ENCODE results near the gene HSPA1B. TPM values are rescaled to one million over a fixed set of nuclear protein-coding genes. Genes with fewer than 3 reads are reported as not detected.
A peak's percentile ranks its signal among the peaks of the same experiment; 100 is the strongest.
"Not testable (repeated sequence)": the region's sequence is repeated elsewhere in the genome, so short reads cannot be mapped to it uniquely, and the experiment has no call there.

The HSPA1B gene
- total and polyA plus RNA-seq, 2 donors = 137 to 269 TPM

DNA sequence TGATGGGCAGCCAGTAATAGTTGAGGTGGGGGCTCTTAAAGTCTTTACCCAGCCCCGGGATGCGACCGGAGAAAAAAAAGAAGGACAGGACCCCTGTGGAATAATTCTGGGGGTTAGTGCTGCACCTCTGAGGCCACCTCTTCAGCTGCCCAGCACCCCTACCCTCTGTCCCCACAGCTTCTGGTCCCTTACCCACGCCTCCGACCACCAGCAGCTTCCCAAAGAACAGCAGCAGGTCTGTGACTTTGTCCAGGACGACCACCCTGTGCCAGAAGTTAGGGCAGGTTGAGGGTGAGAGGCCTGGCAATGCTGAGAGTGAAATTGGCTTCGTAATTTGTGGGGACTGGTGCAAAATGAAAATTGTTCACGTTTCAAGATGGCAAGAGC is 37.3 kb downstream of the HSPA1B start:
- H3K27ac ChIP-seq (ENCODE audit: low read depth) = no peak overlapping the region
- DNase-seq (ENCODE audit: extremely low spot score) = no peak
- H3K4me1 ChIP-seq (ENCODE audit: insufficient read depth) = no peaks in the 10 kb centered on the region
- WGBS = 86% methylated on average over 8 of the region's 8 CpGs
- no peak overlapping the region for H3K4me3 ChIP-seq (ENCODE audit: low read depth, low read length)
- H3K36me3 ChIP-seq (ENCODE audit: insufficient read depth) = no peaks in the 10 kb centered on the region

DNA sequence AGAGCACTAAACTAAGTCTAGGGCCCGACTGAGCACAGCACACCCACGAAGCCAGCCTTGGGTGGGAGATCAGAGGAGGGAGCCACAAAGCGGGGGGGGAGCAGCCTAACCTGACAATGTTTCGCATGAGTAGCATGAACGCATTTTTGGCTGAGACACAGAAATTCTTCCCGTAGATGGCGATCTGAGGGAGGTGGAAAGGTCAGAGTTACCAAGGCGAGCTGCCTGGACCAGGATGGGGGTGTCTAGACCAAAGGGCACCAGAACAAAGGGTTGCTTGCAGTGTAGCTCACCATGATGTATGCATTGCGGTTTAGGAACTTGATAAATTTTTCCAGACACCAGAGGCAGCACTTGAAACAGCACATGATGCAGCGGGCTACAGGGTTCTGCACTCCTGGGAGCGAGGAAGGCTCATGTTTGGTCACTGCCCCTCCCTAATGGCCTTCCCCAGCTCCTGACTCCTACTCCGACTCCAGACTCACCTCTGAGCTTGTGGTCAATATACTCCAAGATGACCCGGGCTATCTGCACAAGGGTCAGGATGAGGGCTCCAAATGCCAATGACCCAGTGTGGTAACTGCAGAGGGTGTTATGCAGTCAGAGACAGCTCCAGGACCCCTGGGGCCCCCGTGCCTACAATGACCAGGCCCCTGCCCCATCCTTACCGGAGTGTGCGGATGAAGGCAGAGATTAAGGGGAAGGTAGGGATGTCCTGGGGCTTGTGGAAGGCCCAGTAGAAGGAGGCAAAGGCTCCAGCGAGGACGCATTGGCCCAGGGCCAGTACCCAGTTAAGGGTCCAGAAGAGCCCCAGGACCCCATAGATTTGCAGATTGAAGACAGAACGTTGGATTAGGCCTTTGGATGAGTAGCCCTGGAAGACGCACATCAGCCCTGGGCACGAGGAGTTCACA is 37.9 kb downstream of the HSPA1B start:
- no peaks in the 10 kb centered on the region for H3K36me3 ChIP-seq (ENCODE audit: insufficient read depth)
- DNase-seq (ENCODE audit: extremely low spot score) = no peak
- H3K4me3 ChIP-seq (ENCODE audit: low read depth, low read length) = no peak overlapping the region
- 85% methylated on average over 21 of the region's 21 CpGs for WGBS
- H3K4me1 ChIP-seq (ENCODE audit: insufficient read depth) = no peaks in the 10 kb centered on the region
- H3K27ac ChIP-seq (ENCODE audit: low read depth) = no peak overlapping the region

DNA sequence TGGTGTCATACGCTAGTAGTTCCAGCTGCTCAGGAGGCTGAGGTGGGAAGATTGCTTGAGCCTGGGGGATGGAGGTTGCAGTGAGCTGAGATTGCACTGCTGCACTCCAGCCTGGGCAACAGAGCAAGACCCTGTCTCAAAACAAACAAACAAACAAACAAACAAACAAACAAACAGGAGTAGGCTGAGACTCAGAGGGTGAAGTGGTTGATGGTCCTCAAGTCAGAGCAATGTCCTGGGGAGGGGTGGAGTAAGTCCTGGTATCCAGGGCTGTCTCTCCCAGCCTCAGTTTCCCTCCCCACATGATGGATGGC is 41.1 kb downstream of the HSPA1B start:
- H3K4me3 ChIP-seq (ENCODE audit: low read depth, low read length); H3K4me1 ChIP-seq (ENCODE audit: insufficient read depth); H3K27ac ChIP-seq (ENCODE audit: low read depth); H3K36me3 ChIP-seq (ENCODE audit: insufficient read depth); DNase-seq (ENCODE audit: extremely low spot score): not testable (repeated sequence)
- 90% methylated on average over 1 of the region's 1 CpG for WGBS

DNA sequence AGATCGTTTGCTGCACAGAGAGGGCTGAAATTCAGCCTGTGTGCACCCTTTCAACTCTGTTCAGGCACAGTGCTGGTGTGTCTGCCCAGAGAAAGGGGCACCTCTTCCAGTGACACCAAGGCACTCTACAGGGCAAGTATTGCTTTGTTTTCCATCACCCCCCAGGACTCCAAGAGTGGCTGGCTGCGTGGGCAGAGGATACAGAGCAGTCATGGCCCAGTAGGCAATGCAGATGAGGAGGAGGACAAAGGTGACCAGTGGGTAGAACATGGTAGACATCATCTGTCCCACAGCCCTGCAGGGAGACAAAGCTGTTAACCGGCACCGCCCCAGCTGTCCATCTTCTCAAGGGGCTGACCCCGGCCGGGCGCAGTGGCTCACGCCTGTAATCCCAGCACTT is 41.8 kb downstream of the HSPA1B start:
- Histone ChIP-seq H3K36me3 (ENCODE audit: insufficient read depth) (no peaks in the 10 kb centered on the region), H3K27ac (ENCODE audit: low read depth) (no peak overlapping the region), H3K4me1 (ENCODE audit: insufficient read depth) (no peaks in the 10 kb centered on the region), H3K4me3 (ENCODE audit: low read depth, low read length) (no peak overlapping the region)
- WGBS = 81% methylated on average over 8 of the region's 8 CpGs
- no peak for DNase-seq (ENCODE audit: extremely low spot score)

DNA sequence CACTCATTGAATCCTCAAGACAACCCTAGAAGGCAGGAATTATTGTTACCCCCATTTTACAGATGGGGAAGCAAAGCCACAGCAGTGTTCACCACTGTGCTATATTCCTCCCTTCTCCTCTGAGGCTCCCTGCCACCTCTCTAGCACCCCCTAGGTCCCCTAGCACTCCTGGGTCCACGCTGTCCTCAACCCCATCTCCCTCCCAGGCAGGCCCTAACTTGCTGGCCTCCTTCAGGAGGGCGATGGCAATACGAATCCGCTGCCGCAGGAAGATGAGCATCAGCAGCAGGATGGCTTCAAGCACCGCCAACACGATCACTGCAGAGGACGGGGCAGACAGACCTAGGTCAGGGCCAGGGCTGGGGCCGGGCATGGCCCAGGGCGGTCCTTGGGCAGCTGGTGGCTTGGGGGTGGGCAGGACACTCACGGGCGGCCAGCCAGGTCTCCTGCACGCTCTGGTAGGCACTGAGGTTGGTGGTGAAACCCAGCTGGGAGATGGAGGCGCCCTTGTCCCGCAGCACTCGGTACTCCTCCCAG is 42.9 kb downstream of the HSPA1B start:
- 65% methylated on average over 16 of the region's 16 CpGs for WGBS
- DNase-seq (ENCODE audit: extremely low spot score) = no peak
- no peaks in the 10 kb centered on the region for H3K36me3 ChIP-seq (ENCODE audit: insufficient read depth)
- no peaks in the 10 kb centered on the region for H3K4me1 ChIP-seq (ENCODE audit: insufficient read depth)
- no peak overlapping the region for H3K27ac ChIP-seq (ENCODE audit: low read depth)
- H3K4me3 ChIP-seq (ENCODE audit: low read depth, low read length) = no peak overlapping the region

DNA sequence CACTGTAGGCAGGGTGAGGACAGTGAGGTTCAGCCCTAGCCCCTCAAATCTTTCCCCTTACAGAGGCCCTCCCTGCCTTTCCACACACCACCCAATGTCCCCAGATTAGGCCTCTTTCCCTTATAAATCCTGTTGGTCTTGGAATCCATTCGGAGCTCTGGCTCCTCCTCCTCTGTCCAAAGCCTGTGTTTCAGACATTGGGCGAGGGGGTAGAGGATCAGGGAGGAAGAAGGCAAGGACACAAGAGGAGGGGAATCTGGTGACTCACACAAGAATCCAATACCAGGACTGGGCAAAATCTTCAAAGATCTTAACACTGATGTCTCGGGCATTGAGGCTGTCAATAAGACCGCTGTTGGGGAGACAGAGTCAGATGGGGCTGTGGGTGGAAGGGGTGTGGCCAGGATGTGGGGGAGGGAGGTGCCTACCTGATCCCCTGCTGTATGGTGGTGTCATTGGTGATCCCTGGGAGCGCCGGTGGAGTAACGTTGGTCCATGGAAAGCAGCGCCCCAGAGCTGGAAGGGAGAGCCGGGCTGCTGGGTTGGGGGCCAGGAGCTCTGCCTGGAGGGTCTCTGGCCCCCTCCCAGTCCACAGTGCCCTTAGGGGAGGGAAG is 43.6 kb downstream of the HSPA1B start:
- Histone ChIP-seq H3K27ac (ENCODE audit: low read depth) (no peak overlapping the region), H3K4me3 (ENCODE audit: low read depth, low read length) (no peak overlapping the region), H3K4me1 (ENCODE audit: insufficient read depth) (no peaks in the 10 kb centered on the region), H3K36me3 (ENCODE audit: insufficient read depth) (no peaks in the 10 kb centered on the region)
- DNase-seq (ENCODE audit: extremely low spot score) = no peak
- WGBS = 48% methylated on average over 9 of the region's 9 CpGs

DNA sequence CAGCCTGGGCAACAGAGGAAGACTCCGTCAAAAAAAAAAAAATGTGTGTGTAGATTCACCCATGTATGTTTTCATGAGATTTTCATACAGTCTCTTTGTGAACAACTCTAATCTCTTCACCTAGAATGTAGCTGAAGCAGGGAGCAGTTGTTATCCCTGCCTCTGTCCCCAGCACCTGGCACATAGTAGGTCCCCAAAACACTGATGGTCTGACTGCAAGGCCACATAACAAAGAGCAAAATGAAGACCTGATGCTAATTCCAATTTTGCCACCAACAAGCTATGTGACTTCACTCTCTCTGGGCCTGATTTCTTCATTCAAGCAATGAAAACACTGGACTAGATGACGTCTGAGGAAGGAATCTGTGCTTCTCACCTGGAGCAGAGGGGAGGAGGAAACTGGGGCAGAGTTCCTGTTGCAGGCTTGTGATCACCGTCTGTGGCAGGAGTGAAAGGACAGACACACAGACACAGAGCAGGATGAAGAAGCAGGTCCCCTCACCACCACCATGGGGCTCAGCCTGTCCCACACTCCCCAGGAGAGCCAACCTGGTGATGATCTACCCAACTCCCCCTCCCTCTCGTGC is 46.6 kb downstream of the HSPA1B start:
- no peak for DNase-seq (ENCODE audit: extremely low spot score)
- Histone ChIP-seq H3K4me3 (ENCODE audit: low read depth, low read length) (no peak overlapping the region), H3K27ac (ENCODE audit: low read depth) (peak overlapping the region; percentile 12), H3K36me3 (ENCODE audit: insufficient read depth) (no peaks in the 10 kb centered on the region), H3K4me1 (ENCODE audit: insufficient read depth) (no peaks in the 10 kb centered on the region)
- 63% methylated on average over 4 of the region's 4 CpGs for WGBS

DNA sequence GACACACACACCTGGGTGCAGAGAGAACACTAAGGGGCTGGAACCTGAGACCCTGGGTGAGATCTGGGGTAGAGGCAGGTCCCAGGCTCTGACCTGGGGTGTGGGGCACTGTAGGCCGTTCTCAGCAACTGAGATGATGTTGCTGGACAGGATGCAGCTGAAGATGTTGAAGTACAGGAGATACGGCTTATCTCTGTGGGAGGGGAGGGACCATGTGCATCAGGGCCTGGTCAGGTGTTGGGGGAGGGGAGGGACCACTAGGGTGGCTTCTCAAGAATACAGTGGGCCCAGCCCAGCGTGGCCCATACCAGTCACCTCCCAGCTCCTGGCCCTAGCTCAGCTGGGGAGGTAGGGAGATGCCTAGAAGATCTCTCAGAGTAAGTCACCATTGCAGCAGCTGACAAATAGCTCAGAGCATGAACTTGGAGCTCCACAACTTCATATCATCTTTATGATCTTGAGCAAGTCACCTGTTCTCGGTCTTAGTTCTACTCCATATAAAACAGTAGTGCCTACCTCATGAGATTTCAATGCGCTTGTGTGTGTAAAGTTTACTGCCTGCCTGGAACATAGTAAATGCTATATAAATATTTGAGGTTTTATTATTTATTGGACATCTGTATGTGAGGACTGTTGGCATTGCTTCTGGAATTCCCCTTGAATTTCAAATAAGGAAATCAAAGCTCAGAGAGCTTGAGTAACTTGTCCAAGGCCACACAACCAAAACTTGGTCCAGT is 47.5 kb downstream of the HSPA1B start:
- no peak for DNase-seq (ENCODE audit: extremely low spot score)
- 54% methylated on average over 5 of the region's 5 CpGs for WGBS
- no peak overlapping the region for H3K27ac ChIP-seq (ENCODE audit: low read depth)
- H3K36me3 ChIP-seq (ENCODE audit: insufficient read depth) = no peaks in the 10 kb centered on the region
- H3K4me3 ChIP-seq (ENCODE audit: low read depth, low read length) = no peak overlapping the region
- no peaks in the 10 kb centered on the region for H3K4me1 ChIP-seq (ENCODE audit: insufficient read depth)

DNA sequence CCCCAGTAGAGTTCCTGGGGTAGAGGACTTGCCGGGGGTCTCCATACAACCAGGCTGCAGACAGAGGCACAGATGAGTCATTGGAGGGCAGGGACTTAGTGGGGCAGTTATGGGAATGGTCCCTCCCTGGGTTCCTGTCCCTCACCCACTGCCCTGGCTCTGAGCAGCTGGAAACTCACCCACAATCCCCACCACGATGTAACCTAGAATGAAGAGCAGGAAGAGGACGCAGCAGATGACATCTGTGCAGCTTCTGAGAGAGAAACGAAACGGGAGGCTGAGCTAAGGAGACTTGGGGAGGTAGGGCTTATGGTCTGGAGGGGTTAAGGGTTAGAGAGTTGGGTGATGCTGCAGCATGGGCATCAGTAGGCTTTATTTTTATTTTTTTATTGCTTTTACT is 48.3 kb downstream of the HSPA1B start:
- Histone ChIP-seq H3K4me1 (ENCODE audit: insufficient read depth) (no peaks in the 10 kb centered on the region), H3K36me3 (ENCODE audit: insufficient read depth) (peaks cover 2% of the 10 kb centered on the region), H3K4me3 (ENCODE audit: low read depth, low read length) (no peak overlapping the region), H3K27ac (ENCODE audit: low read depth) (no peak overlapping the region)
- DNase-seq (ENCODE audit: extremely low spot score) = no peak
- 69% methylated on average over 5 of the region's 5 CpGs for WGBS

DNA sequence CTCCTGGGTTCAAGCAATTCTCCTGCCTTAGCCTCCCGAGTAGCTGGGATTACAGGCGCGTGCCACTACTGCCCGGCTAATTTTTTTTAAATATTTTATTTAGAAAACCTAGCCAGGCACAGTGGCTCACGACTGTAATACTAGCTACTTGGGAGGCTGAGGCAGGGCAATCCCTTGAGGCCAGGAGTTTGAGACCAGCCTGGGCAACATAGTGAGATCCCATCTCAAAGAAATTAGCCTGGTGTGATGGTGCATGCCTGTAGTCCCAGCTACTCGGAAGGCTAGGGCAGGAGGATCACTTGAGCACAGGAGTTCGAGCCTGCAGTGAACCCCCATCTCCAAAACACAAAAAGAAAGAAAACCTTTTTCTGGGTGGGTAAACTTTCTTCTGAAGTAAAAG is 48.8 kb downstream of the HSPA1B start:
- Histone ChIP-seq H3K4me1 (ENCODE audit: insufficient read depth) (no peaks in the 10 kb centered on the region), H3K27ac (ENCODE audit: low read depth) (no peak overlapping the region), H3K36me3 (ENCODE audit: insufficient read depth) (peaks cover 2% of the 10 kb centered on the region), H3K4me3 (ENCODE audit: low read depth, low read length) (no peak overlapping the region)
- WGBS = 90% methylated on average over 7 of the region's 7 CpGs
- no peak for DNase-seq (ENCODE audit: extremely low spot score)

DNA sequence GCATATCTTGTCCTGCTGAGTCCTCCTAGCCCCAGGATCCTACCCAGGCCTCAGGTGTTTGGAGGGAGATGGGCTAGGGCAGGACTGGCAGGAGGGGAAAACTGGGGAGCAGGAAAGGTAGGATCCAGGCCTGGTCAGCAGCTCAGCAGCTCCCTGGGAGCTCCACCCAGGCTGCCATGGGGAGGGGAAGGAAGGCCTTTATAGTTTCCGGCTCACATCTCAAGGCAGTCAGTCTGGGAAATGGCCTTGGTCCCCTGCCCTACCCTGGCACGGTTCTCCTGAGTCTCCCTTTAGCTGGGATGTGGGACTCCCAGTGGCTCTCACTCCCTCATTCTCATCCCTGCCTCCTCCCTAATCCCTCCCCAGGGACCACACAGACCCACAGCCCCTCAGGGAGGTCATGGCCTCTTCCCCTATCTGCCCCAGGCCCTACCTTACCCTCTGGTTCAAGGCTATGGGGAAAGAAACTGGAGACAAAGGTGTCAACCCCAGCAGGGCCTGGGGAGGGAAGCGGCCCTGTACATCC is 49.6 kb downstream of the HSPA1B start:
- peak overlapping the region; percentile 64 for H3K27ac ChIP-seq (ENCODE audit: low read depth)
- H3K4me1 ChIP-seq (ENCODE audit: insufficient read depth) = no peaks in the 10 kb centered on the region
- no peak overlapping the region for H3K4me3 ChIP-seq (ENCODE audit: low read depth, low read length)
- 66% methylated on average over 3 of the region's 3 CpGs for WGBS
- peaks cover 2% of the 10 kb centered on the region for H3K36me3 ChIP-seq (ENCODE audit: insufficient read depth)
- DNase-seq (ENCODE audit: extremely low spot score) = no peak

DNA sequence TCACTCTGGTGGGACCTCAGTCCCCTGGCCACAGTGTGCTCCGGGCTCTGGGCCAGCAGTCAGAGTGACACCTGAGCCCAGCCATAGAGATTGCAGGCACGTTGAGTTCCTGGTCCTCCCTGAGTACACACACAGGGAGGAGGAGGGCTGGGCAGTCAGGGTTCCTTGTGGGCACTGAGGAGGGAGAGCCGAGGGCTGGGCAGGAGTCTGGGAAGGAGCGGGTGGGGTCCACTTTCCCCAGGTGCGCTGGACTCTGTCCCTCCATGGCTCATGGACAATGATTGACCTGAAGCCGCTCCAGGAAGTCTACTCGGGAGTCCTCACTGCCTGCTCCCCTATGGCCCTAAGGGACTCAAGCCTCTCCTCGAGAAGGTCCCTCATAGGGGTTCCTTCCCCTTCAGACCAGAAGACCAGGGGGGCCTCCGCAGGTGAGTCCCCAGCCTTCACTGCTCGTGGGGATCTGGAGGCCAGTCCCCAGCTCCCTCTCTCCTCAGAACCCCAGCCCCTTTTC is 50.2 kb downstream of the HSPA1B start:
- no peak overlapping the region for H3K4me3 ChIP-seq (ENCODE audit: low read depth, low read length)
- peaks cover 5% of the 10 kb centered on the region for H3K36me3 ChIP-seq (ENCODE audit: insufficient read depth)
- WGBS = 70% methylated on average over 10 of the region's 10 CpGs
- DNase-seq (ENCODE audit: extremely low spot score) = no peak
- H3K4me1 ChIP-seq (ENCODE audit: insufficient read depth) = no peaks in the 10 kb centered on the region
- H3K27ac ChIP-seq (ENCODE audit: low read depth) = no peak overlapping the region

DNA sequence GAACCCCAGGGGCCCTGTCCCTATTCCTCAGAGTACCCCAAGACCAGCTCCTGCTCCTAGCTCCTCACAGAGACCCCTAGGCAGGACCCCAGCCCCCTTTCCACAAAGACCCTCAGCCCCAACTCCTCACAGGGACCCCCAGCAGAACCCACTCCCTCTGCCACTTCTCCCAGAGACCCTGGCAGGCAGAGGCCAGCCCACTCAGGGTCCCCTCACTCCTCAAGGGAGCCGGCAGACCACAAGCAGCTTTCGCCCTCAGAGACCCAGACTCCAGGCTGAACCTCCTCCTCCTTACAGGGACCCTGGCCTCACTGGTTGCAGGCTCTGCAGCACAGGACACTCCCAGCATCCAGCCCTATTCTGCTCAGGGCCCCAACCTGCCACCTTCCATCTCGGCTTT is 50.7 kb downstream of the HSPA1B start:
- H3K4me3 ChIP-seq (ENCODE audit: low read depth, low read length) = no peak overlapping the region
- DNase-seq (ENCODE audit: extremely low spot score) = no peak
- WGBS = 72% methylated on average over 3 of the region's 3 CpGs
- no peaks in the 10 kb centered on the region for H3K4me1 ChIP-seq (ENCODE audit: insufficient read depth)
- peak overlapping the region; percentile 44 for H3K27ac ChIP-seq (ENCODE audit: low read depth)
- peaks cover 6% of the 10 kb centered on the region for H3K36me3 ChIP-seq (ENCODE audit: insufficient read depth)
